Activated T-helper 1 cell treated with anti-CD3 and anti-CD28 coated beads, Interleukin-12 subunit alpha, Interleukin-12 subunit beta, Interleukin-2, Interleukin-4 antibody, amounts not matched to agents 30 ng/mL and 10 ng/mL and 1 ng/mL, durations not matched to agents 14 hours and 24 hours and 36 hours (primary cell): ENCODE results near the gene TIPARP. TPM values are rescaled to one million over a fixed set of nuclear protein-coding genes. Genes with fewer than 3 reads are reported as not detected.

Experiments
- DNase-seq: peaks from one replicate; pipeline ENCODE4 v3.0.0; 2021; ENCODE audit warnings: low spot score
- H3K27ac Mint-ChIP-seq: one replicate; pipeline ENCODE4 v1.8.0; 2021; ENCODE audit warnings: mild to moderate bottlenecking, mixed read lengths
- H3K27me3 Mint-ChIP-seq: one replicate; pipeline ENCODE4 v1.8.0; 2022; ENCODE audit warnings: mild to moderate bottlenecking, moderate library complexity, mixed read lengths; ENCODE audit not compliant: insufficient read depth
- H3K36me3 Mint-ChIP-seq: one replicate; pipeline ENCODE4 v1.8.0; 2021; ENCODE audit warnings: low read depth, mixed read lengths
- H3K4me1 Mint-ChIP-seq: one replicate; pipeline ENCODE4 v1.8.0; 2021; ENCODE audit warnings: low read depth, mixed read lengths
- H3K4me3 Mint-ChIP-seq: one replicate; pipeline ENCODE4 v1.8.0; 2021; ENCODE audit warnings: mild to moderate bottlenecking, moderate library complexity, mixed read lengths
- H3K9me3 Mint-ChIP-seq: one replicate; pipeline ENCODE4 v1.8.0; 2021; ENCODE audit warnings: mixed read lengths
- intact Hi-C: fragments of 100-400 bp; cut with micrococcal nuclease; formaldehyde crosslinking; loops from one replicate; pipeline ENCODE4 v1.15.1; 2024
- total RNA-seq: library from RNA; stranded (reverse); gene quantifications from 2 replicates; pipeline ENCODE4 v1.2.3, GENCODE V29; 2022

The TIPARP gene, protein sequence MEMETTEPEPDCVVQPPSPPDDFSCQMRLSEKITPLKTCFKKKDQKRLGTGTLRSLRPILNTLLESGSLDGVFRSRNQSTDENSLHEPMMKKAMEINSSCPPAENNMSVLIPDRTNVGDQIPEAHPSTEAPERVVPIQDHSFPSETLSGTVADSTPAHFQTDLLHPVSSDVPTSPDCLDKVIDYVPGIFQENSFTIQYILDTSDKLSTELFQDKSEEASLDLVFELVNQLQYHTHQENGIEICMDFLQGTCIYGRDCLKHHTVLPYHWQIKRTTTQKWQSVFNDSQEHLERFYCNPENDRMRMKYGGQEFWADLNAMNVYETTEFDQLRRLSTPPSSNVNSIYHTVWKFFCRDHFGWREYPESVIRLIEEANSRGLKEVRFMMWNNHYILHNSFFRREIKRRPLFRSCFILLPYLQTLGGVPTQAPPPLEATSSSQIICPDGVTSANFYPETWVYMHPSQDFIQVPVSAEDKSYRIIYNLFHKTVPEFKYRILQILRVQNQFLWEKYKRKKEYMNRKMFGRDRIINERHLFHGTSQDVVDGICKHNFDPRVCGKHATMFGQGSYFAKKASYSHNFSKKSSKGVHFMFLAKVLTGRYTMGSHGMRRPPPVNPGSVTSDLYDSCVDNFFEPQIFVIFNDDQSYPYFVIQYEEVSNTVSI
- 20.8 and 21.9 TPM in 2 replicates for total RNA-seq

DNA sequence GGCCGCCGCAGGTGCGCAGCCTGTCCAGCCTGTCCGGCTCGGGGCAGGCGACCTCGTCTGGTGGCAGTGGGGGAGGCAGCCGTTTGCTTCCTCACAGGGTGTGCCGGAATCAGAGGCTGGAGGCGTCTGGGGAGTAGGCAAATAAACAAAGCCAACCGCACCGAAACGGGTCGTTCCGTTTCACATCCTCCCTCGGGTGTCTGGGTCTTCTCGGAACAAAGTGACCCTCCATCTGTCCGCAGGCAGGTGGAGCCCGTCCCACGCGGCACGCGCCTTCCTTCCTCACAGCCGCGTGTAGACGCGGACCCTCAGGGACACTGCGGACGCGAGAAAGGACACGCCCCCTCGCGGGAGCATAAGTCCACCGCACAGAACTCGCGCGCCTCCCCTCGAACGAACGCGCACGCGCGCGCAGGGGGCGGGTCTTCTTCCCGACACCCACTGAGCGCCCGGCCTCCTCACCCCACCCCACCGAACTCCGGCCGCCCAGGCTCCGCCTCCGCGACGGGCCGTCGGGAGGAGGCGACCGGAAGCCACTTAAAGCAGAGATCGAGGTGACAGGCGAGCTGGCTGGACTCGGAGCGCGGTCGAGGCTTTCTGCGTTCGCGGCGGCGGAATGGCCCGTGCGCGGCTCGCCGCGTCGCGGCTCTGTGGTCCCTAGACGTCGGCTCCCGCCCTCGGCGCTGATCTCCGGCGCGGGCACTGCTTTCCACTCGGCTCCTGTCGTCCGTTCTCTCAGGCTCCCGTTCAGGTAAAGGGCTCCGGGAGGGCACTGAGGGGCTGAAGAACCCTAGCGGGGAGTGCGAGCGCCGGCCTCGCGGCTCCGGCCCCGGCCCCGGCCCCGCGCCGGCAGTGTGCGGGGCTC is at the start of gene TIPARP:
TIPARP (plus strand) TSS at position 545 of the 865 bp plus-strand sequence. CDS start 3,108 bp downstream, outside the sequence.
- peaks cover 20% of the 10 kb centered on the region for H3K36me3 Mint-ChIP-seq
- H3K9me3 Mint-ChIP-seq, result no peaks in the 10 kb centered on the region
- DNase-seq, result peak; percentile 100
- peaks cover 49% of the 10 kb centered on the region for H3K4me1 Mint-ChIP-seq
- intact Hi-C loops, result loop anchor here (1.0 to 10.0 kb wide), 12 partner anchors 30 to 819 kb away; partner anchors contain the start of genes CCNL1, SLC33A1 and SSR3
- peak within 1 kb of the TSS; percentile 98 for H3K27ac Mint-ChIP-seq
- H3K27me3 Mint-ChIP-seq, result no peaks in the 10 kb centered on the region
- peak within 1 kb of the TSS; percentile 95 for H3K4me3 Mint-ChIP-seq

DNA sequence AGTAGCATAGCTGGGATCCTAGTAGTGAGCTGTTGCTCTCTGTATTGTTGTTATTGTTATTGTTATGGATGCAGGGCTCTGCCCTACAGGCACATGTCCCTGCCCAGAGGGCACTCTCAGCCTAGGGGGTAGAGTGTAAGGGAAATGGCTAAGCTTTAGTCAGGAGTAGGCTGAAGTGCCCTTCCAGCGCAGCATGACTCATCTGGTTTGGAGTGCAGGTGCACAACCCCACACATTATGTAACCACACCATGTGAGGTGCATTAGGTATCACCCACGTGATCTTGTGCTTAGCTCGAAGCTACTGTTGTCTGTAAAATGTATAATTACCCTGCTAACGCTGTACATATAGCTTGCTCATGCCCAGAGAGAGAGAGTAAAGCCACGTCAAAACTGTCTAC is 48.3 kb upstream of the TIPARP start:
- peaks cover 13% of the 10 kb centered on the region for H3K27me3 Mint-ChIP-seq
- H3K27ac Mint-ChIP-seq, result no peak overlapping the region
- H3K9me3 Mint-ChIP-seq, result no peaks in the 10 kb centered on the region
- H3K36me3 Mint-ChIP-seq, result no peaks in the 10 kb centered on the region
- intact Hi-C loops, result no loop called here
- H3K4me3 Mint-ChIP-seq, result no peak overlapping the region
- no peak for DNase-seq
- peaks cover 10% of the 10 kb centered on the region for H3K4me1 Mint-ChIP-seq

DNA sequence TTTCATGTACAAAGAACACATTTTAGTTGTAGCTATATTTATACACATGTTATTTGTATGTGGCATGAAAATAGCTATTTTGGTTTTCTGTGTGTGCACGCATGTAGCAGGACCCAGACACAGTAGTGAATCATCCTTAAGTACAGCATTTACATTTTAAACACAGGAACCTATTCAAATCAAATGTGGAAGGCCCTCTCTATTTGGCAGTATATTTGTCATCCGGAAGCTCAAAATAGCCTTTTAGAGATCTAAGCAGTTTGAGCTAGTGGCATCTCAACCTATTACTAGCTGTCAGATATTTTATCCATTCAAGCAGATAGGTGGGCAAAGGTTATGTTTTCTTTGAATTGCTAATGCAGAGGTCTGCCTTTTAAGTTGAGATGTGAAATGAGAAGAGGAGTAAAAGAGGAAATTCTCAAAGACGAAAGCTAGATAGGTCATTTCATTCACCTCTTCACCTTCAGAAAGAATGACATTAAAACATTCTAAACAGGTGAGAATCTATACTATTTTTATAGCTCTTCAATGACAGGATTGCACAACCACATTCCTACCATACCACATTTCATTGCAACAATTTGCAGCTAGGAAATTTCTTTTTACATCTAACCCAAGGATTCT is 46.3 kb upstream of the TIPARP start:
- Mint-ChIP-seq H3K4me1 (peaks cover 10% of the 10 kb centered on the region), H3K27ac (no peak overlapping the region), H3K9me3 (no peaks in the 10 kb centered on the region), H3K4me3 (no peak overlapping the region), H3K36me3 (no peaks in the 10 kb centered on the region), H3K27me3 (peaks cover 12% of the 10 kb centered on the region)
- no peak for DNase-seq
- intact Hi-C loops, result no loop called here

DNA sequence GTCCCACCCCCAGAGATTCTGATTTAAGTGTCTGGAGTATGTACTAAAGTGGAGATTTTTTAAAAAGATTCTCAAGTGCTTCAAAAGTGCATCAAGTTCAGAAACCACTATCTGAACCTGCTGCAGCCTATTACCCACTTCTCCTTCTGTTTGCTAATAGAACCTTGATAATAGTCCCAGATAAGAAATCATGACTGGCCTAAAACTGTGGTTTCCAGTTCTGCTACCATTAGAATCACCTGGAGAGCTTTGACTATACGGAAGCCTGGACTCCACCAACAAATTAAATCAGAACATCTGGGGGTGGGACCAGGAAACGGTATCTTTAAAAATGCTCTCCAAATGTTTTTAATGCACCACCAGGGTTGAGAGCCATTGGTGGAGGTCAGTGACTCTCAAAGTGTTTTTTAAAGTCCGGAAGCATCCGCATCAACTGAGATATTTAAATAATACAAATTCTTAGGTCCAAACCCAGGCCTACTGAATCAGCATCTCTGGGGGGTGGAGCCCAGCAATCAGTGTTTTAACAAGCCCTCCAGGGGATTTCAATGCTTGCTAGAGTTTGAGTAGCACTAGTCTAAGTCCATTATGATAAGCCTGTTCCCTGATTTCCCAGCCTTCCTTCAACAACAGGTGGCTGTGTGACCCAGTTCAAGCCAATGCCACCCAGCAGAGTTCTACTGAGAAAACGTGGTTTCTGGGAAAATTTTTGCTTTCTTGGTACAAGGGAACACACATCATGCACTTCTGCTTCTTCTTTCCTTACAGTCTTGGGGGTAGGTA is 45.4 kb upstream of the TIPARP start:
- Mint-ChIP-seq H3K4me1 (peaks cover 10% of the 10 kb centered on the region), H3K27me3 (peaks cover 11% of the 10 kb centered on the region), H3K4me3 (no peak overlapping the region), H3K36me3 (no peaks in the 10 kb centered on the region), H3K9me3 (no peaks in the 10 kb centered on the region), H3K27ac (no peak overlapping the region)
- intact Hi-C loops, result no loop called here
- DNase-seq, result no peak

DNA sequence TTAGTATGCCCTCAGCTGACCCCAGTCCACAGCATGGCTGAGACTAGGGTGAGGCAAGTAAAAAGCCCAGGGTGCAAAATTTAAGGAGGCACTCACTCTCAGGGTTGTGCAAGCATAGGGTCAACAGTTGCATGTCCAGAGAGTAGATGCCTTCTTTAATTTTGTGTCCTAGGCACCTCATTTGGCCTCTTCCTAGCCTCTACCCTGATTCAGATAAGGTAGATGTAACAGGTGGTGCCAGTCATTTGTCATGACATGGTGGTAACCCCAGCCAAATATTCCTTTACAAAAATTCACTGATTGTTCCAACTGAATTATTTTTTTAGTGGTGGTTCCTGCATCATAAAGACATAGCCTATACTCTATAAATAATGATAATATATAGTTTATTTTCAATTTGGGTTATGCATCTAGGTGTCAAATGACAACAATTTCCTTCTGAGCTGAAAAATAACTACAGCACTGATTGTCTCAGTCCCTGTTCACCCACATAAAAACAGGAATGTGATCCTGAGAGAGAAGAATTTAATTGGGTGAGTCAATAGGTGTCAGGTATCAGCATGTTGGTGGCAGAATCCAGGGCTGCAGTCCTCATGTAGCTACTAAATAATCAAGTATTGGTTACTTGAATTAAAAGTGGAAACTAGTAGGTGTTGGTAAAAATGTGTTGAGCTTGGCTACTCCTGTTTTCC is 44.2 kb upstream of the TIPARP start:
- intact Hi-C loops, result no loop called here
- H3K27ac Mint-ChIP-seq, result no peak overlapping the region
- no peaks in the 10 kb centered on the region for H3K36me3 Mint-ChIP-seq
- peaks cover 11% of the 10 kb centered on the region for H3K27me3 Mint-ChIP-seq
- DNase-seq, result no peak
- H3K9me3 Mint-ChIP-seq, result no peaks in the 10 kb centered on the region
- H3K4me1 Mint-ChIP-seq, result peaks cover 10% of the 10 kb centered on the region
- no peak overlapping the region for H3K4me3 Mint-ChIP-seq

DNA sequence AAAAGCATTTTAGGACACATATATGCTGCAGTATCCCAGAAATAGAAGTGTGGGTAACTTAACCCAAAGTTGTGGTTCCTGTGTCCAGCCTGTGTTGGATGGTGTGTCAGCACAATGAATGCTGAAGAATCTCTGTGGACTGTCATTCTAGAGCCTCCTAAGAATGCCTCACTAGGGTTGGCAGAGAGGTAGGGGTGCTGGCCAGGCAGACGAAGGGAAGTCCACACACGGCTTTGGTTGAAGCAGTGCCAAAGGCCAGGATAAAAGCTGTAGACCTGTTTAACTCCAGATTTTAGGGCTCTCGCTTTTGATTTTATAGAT is 43.7 kb upstream of the TIPARP start:
- H3K27ac Mint-ChIP-seq, result no peak overlapping the region
- H3K27me3 Mint-ChIP-seq, result peaks cover 11% of the 10 kb centered on the region
- DNase-seq, result no peak
- H3K36me3 Mint-ChIP-seq, result no peaks in the 10 kb centered on the region
- intact Hi-C loops, result no loop called here
- H3K9me3 Mint-ChIP-seq, result no peaks in the 10 kb centered on the region
- no peak overlapping the region for H3K4me3 Mint-ChIP-seq
- H3K4me1 Mint-ChIP-seq, result peaks cover 10% of the 10 kb centered on the region

DNA sequence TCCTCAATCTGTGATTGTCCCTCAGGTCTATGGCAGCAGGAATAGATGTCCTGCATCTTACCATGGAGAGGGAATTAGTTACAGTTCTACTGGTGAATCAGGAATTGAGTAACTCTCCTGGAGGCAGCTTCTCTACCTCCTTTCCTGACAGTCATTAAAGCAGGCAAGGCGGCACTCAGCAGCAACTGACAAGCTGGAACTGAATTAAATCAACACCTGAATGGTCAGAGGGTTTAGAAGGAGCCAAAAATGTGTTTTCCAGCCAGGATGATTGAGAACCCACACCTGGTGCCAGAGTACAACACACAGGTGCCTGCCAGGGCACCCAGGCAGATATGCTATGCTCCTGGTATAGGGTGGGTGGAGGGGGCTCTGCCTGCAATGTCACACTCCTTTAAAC is 43.1 kb upstream of the TIPARP start:
- intact Hi-C loops, result no loop called here
- Mint-ChIP-seq H3K9me3 (no peaks in the 10 kb centered on the region), H3K4me3 (no peak overlapping the region), H3K4me1 (peaks cover 4% of the 10 kb centered on the region), H3K27ac (no peak overlapping the region), H3K36me3 (no peaks in the 10 kb centered on the region), H3K27me3 (peaks cover 7% of the 10 kb centered on the region)
- DNase-seq, result no peak

DNA sequence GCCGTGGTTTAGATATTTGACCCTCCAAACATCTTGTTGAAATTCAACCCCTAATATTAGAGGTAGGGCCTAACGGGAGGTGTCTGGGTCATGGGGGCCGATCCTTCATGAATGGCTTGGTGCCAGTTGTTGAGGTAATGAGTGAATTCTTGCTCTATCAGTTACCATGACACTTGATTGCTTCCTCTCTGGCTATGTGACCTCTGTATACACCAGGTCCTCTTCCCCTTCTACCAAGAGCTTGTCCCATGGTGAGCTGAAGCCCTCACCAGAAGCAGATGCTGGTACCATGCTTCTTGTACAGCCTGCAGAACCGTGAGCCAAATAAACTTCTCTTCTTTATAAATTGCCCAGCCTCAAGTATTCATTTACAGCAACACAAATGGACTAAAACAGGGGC is 41.8 kb upstream of the TIPARP start:
- H3K9me3 Mint-ChIP-seq, result no peaks in the 10 kb centered on the region
- no peak for DNase-seq
- no peaks in the 10 kb centered on the region for H3K36me3 Mint-ChIP-seq
- H3K4me3 Mint-ChIP-seq, result no peak overlapping the region
- intact Hi-C loops, result no loop called here
- no peaks in the 10 kb centered on the region for H3K4me1 Mint-ChIP-seq
- H3K27me3 Mint-ChIP-seq, result peaks cover 7% of the 10 kb centered on the region
- no peak overlapping the region for H3K27ac Mint-ChIP-seq

DNA sequence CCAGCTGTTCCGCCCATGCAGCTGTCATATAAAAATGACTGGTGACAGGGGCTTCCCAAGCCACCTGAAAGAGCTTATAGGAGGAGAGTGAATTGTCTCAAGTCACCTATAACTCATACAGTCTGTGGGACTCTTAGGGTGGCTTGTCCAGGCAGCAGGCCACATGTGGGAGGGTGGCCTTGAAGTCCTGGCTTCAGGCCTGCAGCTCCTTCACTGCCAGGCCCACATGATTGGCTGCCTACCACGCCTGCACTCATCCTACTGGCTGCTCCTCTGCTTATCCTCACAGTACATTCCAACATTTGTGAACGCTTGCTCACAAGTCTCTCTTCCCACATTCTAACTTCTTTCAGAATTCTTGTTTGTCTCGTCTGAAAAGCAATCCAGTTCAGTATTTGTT is 41.1 kb upstream of the TIPARP start:
- H3K27me3 Mint-ChIP-seq, result peaks cover 5% of the 10 kb centered on the region
- no peak for DNase-seq
- H3K4me1 Mint-ChIP-seq, result no peaks in the 10 kb centered on the region
- H3K9me3 Mint-ChIP-seq, result no peaks in the 10 kb centered on the region
- H3K36me3 Mint-ChIP-seq, result no peaks in the 10 kb centered on the region
- intact Hi-C loops, result no loop called here
- H3K27ac Mint-ChIP-seq, result no peak overlapping the region
- H3K4me3 Mint-ChIP-seq, result no peak overlapping the region

DNA sequence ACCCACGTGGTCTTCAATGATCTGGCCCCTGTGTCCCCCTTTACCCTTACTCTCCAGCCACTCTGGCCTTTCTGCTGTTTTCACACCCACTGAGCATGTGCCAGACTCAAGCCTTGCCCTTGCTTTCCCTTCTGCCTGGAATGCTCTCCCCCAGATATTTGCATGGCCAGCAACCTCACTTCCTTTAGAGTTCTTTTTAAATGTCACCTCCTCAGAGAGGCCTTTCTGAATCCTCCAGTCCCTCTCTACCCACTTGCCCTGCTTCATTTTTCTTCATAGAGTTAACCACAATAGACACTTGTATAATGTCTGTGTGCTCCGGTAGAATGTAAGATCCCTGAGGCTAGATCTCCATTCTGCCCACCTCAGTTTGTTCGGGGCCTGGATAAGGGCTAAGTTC is 39.4 kb upstream of the TIPARP start:
- Mint-ChIP-seq H3K27ac (no peak overlapping the region), H3K4me3 (no peak overlapping the region), H3K36me3 (no peaks in the 10 kb centered on the region), H3K4me1 (no peaks in the 10 kb centered on the region), H3K9me3 (no peaks in the 10 kb centered on the region), H3K27me3 (no peaks in the 10 kb centered on the region)
- DNase-seq, result no peak
- intact Hi-C loops, result loop anchor here (2.0 kb wide), 1 partner anchor 18 kb away; no protein-coding TSS in a partner anchor

DNA sequence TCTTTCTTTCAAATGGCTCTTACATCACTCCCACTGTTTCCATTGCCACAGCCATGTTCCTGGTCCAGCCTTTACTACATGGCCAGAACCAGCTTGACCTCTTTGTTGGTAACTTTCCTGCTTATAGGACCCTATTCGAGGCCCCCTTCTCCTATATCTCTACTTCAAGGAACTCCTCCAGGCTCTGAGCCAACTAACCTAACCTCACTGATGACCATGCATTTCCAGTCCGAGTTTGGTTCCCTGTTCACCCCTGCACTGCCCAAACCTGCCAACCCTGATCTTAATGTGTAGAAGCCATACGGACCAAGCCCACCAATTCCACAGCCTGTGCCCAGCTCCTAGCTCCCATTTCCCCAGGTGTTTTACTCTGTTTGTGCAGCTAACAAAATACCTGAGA is 38.4 kb upstream of the TIPARP start:
- H3K9me3 Mint-ChIP-seq, result no peaks in the 10 kb centered on the region
- no peak for DNase-seq
- intact Hi-C loops, result loop anchor here (2.0 kb wide), 1 partner anchor 19 kb away; no protein-coding TSS in a partner anchor
- peaks cover under 1% of the 10 kb centered on the region for H3K4me1 Mint-ChIP-seq
- H3K4me3 Mint-ChIP-seq, result no peak overlapping the region
- no peaks in the 10 kb centered on the region for H3K36me3 Mint-ChIP-seq
- no peaks in the 10 kb centered on the region for H3K27me3 Mint-ChIP-seq
- no peak overlapping the region for H3K27ac Mint-ChIP-seq
